ENCODE data around the gene TTC9.

TTC9 gene

GRCh38 chr14:70631948-70632347, 9.8 kb upstream of the TTC9 start (continued):
- TF ChIP-seq TCF4 (CRISPR knock-in tag; IDR thresholded peaks at IDR 0.05; ENCODE audit: borderline replicate concordance) (no peak), PATZ1 (CRISPR knock-in tag; IDR thresholded peaks at IDR 0.05; ENCODE audit: borderline replicate concordance) (no peak), ZNF70 (CRISPR knock-in tag; IDR thresholded peaks at IDR 0.05) (no peak), CSRNP3 (CRISPR knock-in tag; IDR thresholded peaks at IDR 0.05) (no peak), PPARA (CRISPR knock-in tag; IDR thresholded peaks at IDR 0.05; ENCODE audit: borderline replicate concordance) (no peak), ISL1 (CRISPR knock-in tag; IDR thresholded peaks at IDR 0.05) (no peak)

- TF ChIP-seq ISL1 (CRISPR knock-in tag; IDR thresholded peaks at IDR 0.05) (no peak), RARB (CRISPR knock-in tag; IDR thresholded peaks at IDR 0.05) (no peak), ZFP30 (CRISPR knock-in tag; IDR thresholded peaks at IDR 0.05) (no peak), POU6F1 (CRISPR knock-in tag; IDR thresholded peaks at IDR 0.05; ENCODE audit: borderline replicate concordance, low read depth) (no peak), SNAI2 (CRISPR knock-in tag; IDR thresholded peaks at IDR 0.05) (no peak), TOX (CRISPR knock-in tag; IDR thresholded peaks at IDR 0.05; ENCODE audit: borderline replicate concordance) (no peak), CREB5 (CRISPR knock-in tag; IDR thresholded peaks at IDR 0.05; ENCODE audit: low read depth) (no peak), TSHZ2 (CRISPR knock-in tag; IDR thresholded peaks at IDR 0.05) (no peak), BACH2 (CRISPR knock-in tag; IDR thresholded peaks at IDR 0.05; ENCODE audit: borderline replicate concordance) (no peak), ZFP3 (CRISPR knock-in tag; IDR thresholded peaks at IDR 0.05) (no peak), ZNF70 (CRISPR knock-in tag; IDR thresholded peaks at IDR 0.05) (no peak), ZNF8 (CRISPR knock-in tag; IDR thresholded peaks at IDR 0.05) (no peak), ARNTL (CRISPR knock-in tag; IDR thresholded peaks at IDR 0.05; ENCODE audit: borderline replicate concordance, low read depth) (no peak), CSRNP3 (CRISPR knock-in tag; IDR thresholded peaks at IDR 0.05) (no peak), PPARA (CRISPR knock-in tag; IDR thresholded peaks at IDR 0.05; ENCODE audit: borderline replicate concordance) (no peak), ZNF565 (CRISPR knock-in tag; conservative IDR thresholded peaks at IDR 0.05; ENCODE audit: low read depth) (no peak), TCF4 (CRISPR knock-in tag; IDR thresholded peaks at IDR 0.05; ENCODE audit: borderline replicate concordance) (no peak), ZC3H10 (CRISPR knock-in tag; IDR thresholded peaks at IDR 0.05) (no peak), ESRRG (CRISPR knock-in tag; IDR thresholded peaks at IDR 0.05) (no peak)
- no peak for ATAC-seq
Observed at GRCh38 chr14:70635971-70636595, 5.6 kb upstream of the TTC9 start.
